PFSK-1 (cell line): ENCODE measurements around the gene SEC11C. TPM values are rescaled to one million over a fixed set of nuclear protein-coding genes. Genes with fewer than 3 reads are reported as not detected.
A peak's percentile ranks its signal among the peaks of the same experiment; 100 is the strongest.

Source experiments
- FOXP2 ChIP-seq: optimal IDR thresholded peaks from 2 replicates; pipeline ENCODE3; 2011; ENCODE audit warnings: borderline replicate concordance, control low read depth, inconsistent platforms; ENCODE audit not compliant: insufficient read depth; ENCODE audit errors: extremely low read length, extremely low read depth
- POLR2AphosphoS5 ChIP-seq: IDR thresholded peaks from 2 replicates; pipeline ENCODE4 v1.6.1; 2012; ENCODE audit warnings: low read depth, mild to moderate bottlenecking, control low read depth, low read length, moderate library complexity
- REST ChIP-seq, 2 experiments: IDR thresholded peaks; 2 replicates each; pipeline versions ENCODE4 v1.6.1 to v1.8.0; 2011 to 2012; ENCODE audit warnings: low read depth in 2 of 2, low read length in 2 of 2, control low read depth in 1 of 2, inconsistent platforms in 1 of 2, mild to moderate bottlenecking in 1 of 2, moderate library complexity in 1 of 2; ENCODE audit not compliant: insufficient read depth in 1 of 2
- SIN3A ChIP-seq: IDR thresholded peaks from 2 replicates; pipeline ENCODE4 v1.6.1; 2012; ENCODE audit warnings: mild to moderate bottlenecking, low read length, moderate library complexity, borderline replicate concordance; ENCODE audit not compliant: insufficient read depth
- TAF1 ChIP-seq: IDR thresholded peaks from 2 replicates; pipeline ENCODE4 v1.6.1; 2012; ENCODE audit warnings: low read length, control low read depth, borderline replicate concordance; ENCODE audit not compliant: insufficient read depth
- polyA plus RNA-seq: library from polyadenylated mRNA; unstranded; fragments of >200 nt; gene quantifications from one replicate; pipeline ENCODE4 v1.2.1, GENCODE V29; 2012; ENCODE audit warnings: low read depth, missing spikeins; ENCODE audit not compliant: insufficient read length

The SEC11C gene
- 43.1 TPM for polyA plus RNA-seq

GRCh38 chr18:59139615-59140301 is at the start of gene SEC11C:
Gene SEC11C (plus strand): TSS chr18:59139884. CDS start chr18:59139949, 65 bp downstream.
- TF ChIP-seq SIN3A (no peak), POLR2AphosphoS5 (peak; percentile 50; the same call in 1 of the 2 replicates), TAF1 (no peak), REST (IDR thresholded peaks at IDR 0.05; ENCODE audit: insufficient read depth in 1 of 2, low read depth in 2 of 2, low read length in 2 of 2) (0 out of 4 replicates have a peak, but pooled peaks of 1 of the 2 experiments have one; percentile 2), FOXP2 (no peak)

- TF ChIP-seq SIN3A: no peak
- no peak for TF ChIP-seq TAF1
- no peak for TF ChIP-seq REST (IDR thresholded peaks at IDR 0.05; ENCODE audit: insufficient read depth in 1 of 2, low read depth in 2 of 2, low read length in 2 of 2)
- TF ChIP-seq POLR2AphosphoS5: no peak
Observed at GRCh38 chr18:59090966-59091603, 48.6 kb upstream of the SEC11C start.

- no peak for TF ChIP-seq SIN3A
- no peak for TF ChIP-seq TAF1
- TF ChIP-seq FOXP2: no peak
- TF ChIP-seq POLR2AphosphoS5: no peak
- TF ChIP-seq REST (IDR thresholded peaks at IDR 0.05; ENCODE audit: insufficient read depth in 1 of 2, low read depth in 2 of 2, low read length in 2 of 2): no peak
Observed at GRCh38 chr18:59093668-59094067, 46.0 kb upstream of the SEC11C start.

GRCh38 chr18:59094569-59094968 is 45.1 kb upstream of the SEC11C start:
- TF ChIP-seq REST (IDR thresholded peaks at IDR 0.05; ENCODE audit: insufficient read depth in 1 of 2, low read depth in 2 of 2, low read length in 2 of 2) (no peak), SIN3A (no peak), TAF1 (no peak), FOXP2 (no peak), POLR2AphosphoS5 (no peak)
